GM19043 (cell line): ENCODE data around the gene ECEL1.

Experiments used
- ATAC-seq: cut with Tn5 transposase; IDR thresholded peaks from one replicate; pipeline ENCODE4 v1.9.1; 2021; ENCODE audit warnings: low read depth; ENCODE audit not compliant: unreplicated experiment

ECEL1 gene

DNA sequence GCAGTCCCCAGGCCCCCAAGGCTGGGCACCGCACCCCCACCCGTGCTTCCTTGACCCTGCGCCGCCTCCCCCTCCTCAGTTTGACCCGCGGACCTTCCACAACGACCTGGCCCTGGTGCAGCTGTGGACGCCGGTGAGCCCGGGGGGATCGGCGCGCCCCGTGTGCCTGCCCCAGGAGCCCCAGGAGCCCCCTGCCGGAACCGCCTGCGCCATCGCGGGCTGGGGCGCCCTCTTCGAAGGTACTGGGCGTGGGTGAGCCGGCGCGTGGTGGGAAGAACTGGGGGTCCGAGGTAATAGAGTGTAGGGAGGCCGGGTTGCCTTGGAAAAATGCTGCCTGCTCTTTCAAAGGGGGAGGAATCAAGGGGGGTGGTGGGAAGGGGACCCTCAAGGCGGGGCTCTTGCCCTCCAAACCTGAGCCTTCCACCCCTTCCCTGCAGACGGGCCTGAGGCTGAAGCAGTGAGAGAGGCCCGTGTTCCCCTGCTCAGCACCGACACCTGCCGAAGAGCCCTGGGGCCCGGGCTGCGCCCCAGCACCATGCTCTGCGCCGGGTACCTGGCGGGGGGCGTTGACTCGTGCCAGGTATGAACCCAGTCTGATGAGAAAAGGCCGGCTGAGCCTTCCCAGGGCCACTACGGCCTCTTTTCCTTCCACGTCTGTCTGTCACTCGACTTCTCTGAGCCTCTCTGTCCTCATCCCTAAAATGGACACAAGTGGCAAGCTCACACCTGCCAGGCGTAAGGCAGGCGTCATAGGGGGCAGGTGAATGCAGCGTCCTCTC lies 35.2 kb upstream of the ECEL1 start:
- no peak for ATAC-seq

DNA sequence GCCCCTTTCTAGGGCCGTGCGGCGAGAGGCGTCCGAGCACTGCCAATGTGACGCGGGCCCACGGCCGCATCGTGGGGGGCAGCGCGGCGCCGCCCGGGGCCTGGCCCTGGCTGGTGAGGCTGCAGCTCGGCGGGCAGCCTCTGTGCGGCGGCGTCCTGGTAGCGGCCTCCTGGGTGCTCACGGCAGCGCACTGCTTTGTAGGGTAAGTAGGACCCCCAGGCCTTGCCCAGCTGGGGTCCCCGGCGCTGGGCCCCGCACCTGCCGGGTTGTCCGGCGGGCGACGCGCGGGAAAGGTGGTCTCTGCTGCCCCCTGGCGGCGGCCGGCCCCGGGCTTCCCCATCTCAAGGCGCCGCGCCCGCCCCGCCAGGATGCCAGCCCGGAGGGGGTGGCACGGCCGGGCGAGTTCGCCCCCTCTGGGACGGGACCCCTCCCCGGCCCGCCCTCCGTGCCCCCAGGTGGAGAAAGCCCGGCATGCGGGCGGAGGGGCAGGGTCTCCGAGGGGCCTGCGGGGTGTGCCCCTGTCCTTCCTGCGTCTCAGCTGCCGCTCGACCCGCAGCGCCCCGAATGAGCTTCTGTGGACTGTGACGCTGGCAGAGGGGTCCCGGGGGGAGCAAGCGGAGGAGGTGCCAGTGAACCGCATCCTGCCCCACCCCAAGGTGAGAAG lies 34.5 kb upstream of the ECEL1 start:
- no peak for ATAC-seq

DNA sequence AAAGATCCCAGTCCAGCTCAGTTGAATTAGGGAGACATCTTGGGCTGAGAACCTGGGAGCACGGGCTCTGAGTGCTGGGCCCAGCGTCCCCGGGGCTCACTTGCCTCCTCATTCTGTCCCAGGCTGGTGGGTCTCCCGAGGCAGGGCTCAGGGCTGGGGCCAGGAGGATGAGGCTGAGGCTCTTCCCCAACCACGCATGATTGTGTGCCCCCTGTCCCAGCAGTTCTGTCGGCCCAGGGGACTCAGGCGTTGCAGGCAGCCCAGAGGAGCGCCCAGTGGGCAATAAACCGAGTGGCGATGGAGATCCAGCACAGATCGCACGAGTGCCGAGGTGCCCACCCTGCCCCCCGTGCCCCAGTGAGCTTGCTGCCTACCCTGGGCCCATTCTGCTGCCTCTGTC lies 33.5 kb upstream of the ECEL1 start:
- no peak for ATAC-seq

DNA sequence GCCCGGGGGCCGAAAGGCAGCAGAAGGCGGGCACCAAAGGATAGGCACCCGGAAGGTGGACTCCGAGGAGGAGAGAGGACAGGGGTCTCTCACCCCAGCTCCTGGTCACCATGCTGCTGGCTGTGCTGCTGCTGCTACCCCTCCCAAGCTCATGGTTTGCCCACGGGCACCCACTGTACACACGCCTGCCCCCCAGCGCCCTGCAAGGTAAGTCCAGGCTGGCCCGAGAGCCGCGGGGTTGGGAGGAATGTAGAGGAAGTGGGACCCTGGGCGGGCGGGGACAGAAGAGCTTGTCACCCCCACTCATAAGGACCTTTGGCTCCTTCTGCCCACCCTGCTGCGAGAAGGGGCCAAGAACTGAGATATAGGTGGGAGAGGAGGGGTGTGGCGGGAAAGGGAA lies 32.9 kb upstream of the ECEL1 start:
- ATAC-seq = no peak

DNA sequence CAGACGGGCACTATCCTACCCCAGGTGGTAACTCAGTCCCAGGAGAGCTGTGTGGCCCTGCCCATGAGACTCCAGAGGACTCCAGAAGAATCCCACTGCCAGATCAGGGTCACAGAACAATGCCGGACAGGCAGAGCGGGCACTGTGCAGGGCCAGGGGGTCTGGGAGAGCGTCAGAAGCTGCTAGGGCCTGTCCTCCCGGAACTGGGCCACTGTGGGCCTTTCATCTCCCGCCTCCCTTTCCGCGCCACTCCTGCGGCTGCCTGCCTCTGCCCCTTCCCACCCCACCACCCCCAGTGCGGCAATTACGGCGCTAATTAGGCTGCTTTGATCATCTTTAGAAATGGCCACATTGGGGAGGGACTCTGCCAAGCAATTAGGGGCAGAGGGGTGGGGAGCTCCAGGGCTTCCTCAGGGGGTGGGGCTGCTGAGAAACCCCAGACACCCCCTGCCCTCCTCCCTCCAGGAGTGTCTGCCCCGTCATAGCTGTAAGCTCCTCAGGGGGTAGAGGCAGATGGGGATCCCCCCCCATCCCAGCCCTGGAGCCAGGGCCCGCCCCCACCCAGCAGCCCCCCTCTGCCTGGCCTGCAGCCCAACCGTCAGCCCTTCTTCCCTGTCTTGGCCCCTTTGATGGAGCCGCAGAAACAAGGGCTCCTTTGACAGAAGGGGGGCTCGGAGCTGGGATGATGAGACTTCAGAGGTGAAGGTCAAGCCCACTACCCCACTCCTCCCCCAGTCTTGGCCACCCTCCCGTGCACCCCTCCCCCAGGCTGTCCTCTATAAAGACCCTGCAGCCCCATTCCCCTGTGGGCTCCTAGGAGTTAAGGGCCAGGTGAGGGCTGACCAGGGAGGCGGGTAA lies 32.2 kb upstream of the ECEL1 start, which contains the start of gene PRSS56:
TSS of gene PRSS56 (plus strand) at position 808 of the 858 bp plus-strand sequence. CDS start 211 bp downstream, outside the sequence.
- ATAC-seq = no peak

DNA sequence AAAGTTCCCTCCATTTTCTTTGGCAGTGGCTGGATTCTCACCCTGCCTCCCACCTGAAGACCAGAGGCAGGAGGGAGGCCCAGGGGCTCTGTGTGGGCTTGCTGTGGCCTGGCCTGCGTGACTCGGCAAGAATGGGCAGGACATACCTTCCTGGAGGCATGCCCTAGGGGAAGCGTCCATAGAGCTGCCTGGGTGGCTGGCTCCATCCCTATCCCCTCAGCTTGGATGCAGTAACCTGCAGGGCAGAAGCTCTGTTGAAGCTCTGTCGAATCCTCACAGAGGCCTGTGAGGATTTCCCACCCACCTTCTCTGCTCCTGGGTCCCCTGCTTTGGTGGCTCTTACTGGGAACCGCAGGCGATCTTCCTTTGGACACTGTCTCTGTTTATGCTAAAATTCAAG lies 31.2 kb upstream of the ECEL1 start:
- no peak for ATAC-seq

DNA sequence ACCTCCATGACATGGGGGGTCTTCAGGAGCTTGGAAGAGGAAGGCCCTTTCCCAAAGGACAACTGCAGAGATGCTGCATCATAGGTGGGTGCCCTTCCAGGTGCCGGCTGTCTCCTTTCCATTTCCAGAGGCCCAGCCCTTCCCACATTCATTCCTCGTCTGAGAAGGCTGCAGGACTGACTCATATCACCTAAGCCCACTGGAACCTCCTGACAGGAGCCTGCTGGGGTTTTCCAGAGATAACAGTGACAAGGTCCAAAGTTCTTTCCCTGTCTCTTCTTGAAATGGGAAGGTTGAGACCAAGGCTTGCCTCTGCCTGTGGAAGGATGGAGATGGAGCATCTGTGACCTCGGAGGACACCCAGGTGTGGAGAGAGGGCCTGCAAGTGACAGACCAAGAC lies 28.9 kb upstream of the ECEL1 start:
- no peak for ATAC-seq

DNA sequence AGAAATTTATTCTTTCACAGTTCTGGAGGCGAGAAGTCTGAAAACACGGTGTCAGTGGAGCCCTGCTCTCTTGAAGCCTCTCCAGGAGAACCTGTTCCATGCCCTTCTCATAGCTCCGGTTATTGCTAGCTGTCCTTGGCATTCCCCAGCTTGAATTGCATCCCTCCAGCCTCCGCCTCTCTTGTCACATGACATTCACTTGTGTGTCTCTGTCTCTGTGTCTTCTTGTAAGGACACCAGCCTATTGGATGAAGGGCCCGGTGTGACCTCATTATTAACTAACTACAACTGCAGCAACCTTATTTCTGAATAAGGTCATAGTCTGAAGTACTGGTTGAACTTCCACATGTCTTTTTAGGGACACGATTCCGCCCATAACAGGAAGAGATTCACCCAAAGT lies 28.0 kb upstream of the ECEL1 start:
- no peak for ATAC-seq

DNA sequence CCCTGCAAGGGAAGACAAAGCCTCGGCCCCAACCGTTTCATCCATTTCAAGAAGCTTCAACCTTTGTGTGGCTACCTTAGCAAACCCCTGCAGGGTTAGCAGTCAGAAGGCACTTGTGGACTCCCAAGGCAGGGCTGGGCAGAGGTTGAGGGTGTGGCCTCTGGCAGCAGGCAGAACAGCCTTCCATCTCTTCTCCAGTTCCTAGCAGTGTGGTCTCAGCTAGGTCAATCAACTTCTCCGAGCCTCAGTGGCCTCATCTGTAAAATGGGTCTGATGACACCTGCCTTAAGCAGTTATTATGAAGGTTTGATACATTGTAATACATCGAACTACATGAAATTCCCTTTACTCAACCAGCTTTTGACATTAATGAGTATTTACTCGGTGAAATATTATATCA lies 25.7 kb upstream of the ECEL1 start:
- ATAC-seq = no peak

DNA sequence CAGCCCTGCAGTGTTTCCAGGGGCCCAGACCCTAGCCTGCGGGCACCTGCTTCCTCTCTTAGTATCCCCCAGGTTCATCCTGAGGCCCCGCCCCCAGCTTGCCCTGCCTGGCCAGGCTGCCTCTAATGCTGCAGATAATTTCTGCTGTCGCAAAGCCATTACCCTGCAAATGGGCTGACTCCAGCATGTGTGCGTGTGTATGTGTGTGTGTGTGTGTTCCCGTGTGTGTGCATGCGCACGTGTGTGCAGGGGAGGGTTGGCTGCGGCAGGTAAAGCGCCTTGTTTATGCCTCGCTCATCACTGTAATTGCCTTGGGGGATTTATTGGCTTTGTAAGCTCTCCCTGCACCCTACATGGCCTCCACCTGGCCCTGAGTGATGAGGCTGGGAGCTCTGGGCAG lies 25.0 kb upstream of the ECEL1 start:
- ATAC-seq = no peak

DNA sequence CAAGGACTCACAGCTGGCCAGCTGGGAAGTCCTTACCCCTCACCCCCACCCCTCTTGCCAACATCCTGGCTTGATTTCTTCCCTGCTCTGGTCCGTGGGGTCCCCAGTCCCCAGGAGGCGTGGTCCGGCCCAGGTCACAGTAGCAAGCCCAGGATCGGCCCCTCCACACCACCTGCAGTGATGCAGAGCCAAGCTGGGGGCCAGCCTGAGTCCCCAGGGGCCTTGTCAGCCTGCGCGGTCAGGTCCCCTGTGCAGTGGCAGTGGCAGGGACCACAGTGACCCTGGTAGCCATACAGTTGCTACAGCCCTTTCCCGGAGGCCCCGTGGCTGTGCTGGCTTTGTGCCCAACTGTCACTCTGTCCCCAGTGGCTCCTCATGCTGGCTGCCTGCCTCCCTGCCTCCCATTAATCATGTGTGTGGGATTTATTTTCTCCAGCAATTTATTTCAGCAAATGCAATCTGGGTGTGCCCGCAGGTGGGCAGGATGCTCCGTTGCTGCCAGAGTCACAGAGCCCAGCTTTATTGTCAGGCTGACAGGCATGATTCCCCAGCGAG lies 23.8 kb upstream of the ECEL1 start:
- no peak for ATAC-seq

DNA sequence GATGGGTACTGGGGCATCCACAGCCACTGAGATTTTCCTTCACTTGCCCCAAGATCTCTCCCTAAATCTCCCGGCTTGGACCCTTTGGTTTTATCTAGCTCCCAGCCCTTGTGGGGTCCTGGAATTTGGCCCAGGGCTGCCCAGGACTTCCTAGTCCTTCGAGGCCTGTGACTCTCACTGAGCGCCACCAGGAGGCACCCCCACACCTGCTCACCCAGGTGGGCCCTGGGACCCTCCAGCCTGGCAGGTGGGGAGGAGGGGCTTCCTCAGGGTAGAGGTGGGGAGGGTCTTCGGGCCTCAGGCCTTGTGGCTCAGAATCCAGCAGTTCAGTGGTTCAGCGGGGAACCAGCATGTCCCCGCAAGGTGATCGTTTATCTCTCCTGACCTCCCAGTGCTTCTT lies 20.6 kb upstream of the ECEL1 start:
- ATAC-seq = no peak

DNA sequence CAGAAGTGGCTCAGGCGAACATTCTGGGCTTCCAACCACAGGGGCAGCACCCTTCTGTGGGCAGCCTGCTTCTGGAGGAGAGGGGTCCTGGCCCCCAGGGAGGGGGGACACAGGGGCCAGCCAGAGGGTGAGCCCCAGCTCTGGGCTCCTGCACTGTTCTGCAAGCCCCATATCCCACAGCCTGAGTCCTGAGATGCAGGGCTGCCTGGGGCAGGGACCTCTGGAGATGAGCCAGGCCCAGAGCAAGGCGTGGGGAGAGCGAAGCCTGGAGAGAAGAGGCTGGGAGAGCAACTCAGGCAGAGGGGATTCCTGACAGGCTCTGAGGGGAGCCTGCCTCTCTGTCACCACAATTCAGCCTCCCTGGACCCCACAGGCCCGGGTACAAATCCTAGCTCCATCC lies 19.1 kb upstream of the ECEL1 start:
- ATAC-seq = no peak

DNA sequence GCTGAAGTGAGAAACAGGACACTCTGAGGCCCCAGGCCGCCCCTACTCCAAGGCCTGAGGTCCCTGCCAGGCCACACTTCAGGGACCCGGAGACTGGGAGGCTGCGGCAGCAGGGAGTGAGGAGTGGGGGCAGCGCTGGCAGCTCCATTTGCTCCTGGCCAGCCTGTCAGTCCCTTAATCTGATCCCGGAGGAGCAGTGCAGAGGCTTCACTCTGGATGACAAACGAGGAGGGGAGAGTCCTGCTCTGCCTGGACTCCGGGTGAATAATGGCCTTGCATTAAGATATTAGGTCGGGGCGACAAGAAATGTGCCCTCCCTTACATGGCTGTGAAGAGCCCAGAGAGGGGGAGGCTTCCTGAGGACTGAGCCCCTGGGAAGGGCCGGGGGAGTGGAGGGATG lies 18.2 kb upstream of the ECEL1 start:
- ATAC-seq = no peak

DNA sequence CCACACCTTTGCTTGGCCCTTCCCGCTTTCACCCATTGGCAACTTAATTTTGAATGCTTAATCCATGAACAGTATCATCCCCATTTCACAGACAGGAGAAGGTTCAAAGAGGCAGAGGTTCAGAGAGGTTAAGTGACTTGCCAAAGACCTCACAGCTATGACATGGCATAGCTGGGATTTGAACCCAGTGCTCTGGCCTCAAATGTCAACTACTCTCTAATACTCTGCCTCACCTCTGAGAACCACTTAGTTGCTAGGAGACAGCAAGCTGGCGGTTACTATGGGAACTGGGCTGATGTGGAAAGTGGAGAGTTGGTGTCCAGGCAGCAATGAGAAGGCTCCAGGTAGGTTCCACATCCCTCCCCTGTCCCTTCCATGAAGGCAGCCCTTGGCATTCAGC lies 16.8 kb upstream of the ECEL1 start:
- no peak for ATAC-seq

DNA sequence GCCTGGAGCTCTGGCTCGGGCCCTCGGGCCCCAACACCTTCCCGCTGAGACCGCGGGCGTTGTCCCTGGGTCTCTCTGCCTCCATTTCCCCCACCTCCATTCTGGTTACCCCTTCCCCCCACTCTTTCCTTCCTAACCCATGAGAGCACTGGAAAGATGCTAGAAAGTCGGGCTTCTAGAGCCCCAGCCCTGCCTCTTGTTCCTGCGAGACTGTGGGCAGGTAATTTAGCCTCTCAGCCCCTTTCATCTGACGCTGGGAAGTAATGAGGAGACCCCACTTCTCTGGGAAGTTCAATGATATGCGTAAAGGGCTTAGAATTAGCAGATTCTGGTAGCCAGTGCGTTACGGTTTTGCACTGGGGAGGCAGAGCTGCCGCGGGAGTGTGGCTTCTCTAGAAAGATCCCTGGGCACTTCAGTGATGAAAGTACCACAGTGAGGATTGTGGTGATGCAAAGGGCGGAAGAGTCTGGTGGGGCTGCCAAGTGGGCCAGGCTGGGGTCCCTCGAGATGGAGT lies 16.2 kb upstream of the ECEL1 start:
- ATAC-seq = no peak

DNA sequence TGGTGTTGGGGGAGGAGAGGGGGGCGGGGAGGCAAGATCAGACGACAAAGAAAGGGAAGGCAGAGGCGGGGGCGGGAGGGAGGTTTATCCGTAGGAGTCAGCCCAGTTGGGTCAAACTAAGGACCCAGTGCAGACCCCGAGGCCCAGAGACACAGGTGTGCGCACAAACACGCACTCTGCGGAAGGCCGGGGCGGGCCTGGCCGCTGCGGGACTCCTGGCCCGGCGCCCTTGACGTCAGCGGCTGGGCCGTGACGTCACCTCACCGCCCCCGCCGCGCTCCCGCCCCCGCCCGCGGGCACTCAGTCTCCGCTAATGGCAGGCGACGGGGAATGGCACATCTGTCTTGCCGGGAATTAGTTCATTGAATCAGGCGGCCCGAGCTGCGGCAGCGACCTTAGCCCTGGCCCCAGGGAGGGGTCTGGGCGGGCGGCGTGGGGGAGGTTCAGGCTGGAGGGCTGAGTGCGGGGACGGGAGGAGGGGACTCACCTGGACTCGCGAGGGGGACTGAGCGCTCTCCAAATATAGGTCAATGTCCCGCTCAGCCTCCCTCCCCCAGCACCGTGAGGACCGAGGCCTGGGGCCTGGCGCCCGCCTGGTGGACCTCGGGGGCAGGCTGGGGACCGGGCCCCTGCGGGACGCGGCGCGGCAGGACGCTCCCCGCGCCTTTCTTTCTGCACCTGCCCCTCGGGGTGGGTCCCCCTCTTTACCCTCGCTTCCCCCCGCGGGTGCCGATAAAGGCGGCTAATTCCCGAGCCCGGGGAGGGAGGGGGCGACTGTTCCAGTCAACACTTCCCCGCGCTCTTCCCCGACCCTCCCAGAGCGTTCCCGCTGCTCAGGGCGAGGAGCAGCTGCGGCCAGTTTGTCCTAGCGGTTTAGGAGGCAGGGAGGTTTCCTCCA lies 15.5 kb upstream of the ECEL1 start:
- no peak for ATAC-seq

DNA sequence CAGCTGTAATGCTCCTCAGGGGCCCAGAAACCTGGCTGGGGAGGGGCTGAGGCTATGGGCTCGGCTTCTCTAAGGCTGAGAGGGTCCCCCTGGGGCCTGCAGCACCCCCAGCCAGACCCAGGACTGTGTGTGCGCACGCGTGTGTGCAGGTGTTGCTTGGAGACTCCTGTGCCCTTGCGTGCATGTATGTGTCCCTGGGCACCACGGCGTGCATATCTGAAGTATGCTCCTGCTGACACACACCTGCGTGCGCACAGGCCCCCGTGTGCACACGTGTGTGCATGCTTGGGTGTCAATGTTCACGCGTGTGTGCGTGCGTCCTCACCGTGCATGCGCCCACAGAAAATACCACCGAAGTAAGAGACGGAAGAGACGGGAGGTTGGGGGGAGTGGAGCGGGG lies 14.9 kb upstream of the ECEL1 start:
- no peak for ATAC-seq

DNA sequence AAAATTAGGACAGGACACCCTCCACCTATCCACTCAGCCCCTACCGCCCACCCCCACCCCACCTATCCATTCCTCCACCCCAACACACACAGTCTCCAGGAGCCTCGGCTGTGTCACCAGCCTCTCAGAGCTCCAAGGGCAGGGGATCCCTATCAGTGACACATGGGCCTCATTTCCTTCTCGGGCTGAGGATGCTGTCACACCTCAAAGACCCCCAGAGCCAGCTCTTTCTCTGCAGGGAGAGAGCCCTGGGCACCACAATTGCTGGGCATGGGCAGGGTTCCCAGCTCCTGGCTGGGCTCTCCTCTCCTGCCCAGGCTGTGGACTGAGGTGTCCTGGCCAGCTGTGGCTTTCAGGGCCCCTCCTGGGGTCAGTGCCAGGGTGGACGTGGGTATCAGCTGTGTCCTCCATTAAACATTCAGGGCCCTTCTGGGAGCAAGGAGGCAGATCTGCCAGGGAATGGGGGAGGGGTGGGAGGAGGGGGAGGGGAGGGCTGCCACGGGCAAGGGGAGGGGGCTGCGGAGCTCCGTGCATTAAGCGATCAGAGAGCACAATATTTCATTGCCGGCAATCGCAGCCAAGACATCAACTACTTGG lies 14.3 kb upstream of the ECEL1 start:
- ATAC-seq = no peak
